Right cardiac atrium (tissue), 5 donors: ENCODE data around the gene CALR. TPM values are rescaled to one million over a fixed set of nuclear protein-coding genes. Genes with fewer than 3 reads are reported as not detected.

ENCODE experiments used
- ATAC-seq, 2 donors: fragments of 200-7000 bp; cut with Tn5 transposase; one replicate each; pipeline versions ENCODE4 v1.8.0 to v1.9.1; 2020; ENCODE audit warnings: moderate library complexity in 2 of 2, mild to moderate bottlenecking in 1 of 2
- DNase-seq, 3 donors: peaks; one replicate each; pipeline ENCODE4 v3.0.0-alpha.2; 2020
- H3K27ac ChIP-seq: one replicate; pipeline ENCODE4 v1.5.1; 2013; ENCODE audit warnings: mild to moderate bottlenecking, low read length, control low read depth, moderate library complexity
- H3K27me3 ChIP-seq: one replicate; pipeline ENCODE4 v1.6.1; 2013; ENCODE audit not compliant: control insufficient read depth, insufficient read depth
- H3K4me1 ChIP-seq: one replicate; pipeline ENCODE4 v1.6.1; 2013; ENCODE audit warnings: low read length; ENCODE audit not compliant: control insufficient read depth, insufficient read depth
- H3K4me3 ChIP-seq: one replicate; pipeline ENCODE4 v1.5.1; 2013; ENCODE audit warnings: low read length, control low read depth
- H3K9me3 ChIP-seq: one replicate; pipeline ENCODE4 v1.6.1; 2013; ENCODE audit warnings: low read length; ENCODE audit not compliant: control insufficient read depth
- WGBS: extraction: QIAGEN DNeasy Blood & Tissue Kit; methylation state at CpG from one replicate; pipeline ENCODE4 v1.1.7; 2013; 5-methylcytosine and 5-hydroxymethylcytosine counted together
- intact Hi-C, 4 donors: fragments of 100-400 bp; cut with DNase I; formaldehyde crosslinking; loops; one replicate each; pipeline versions ENCODE4 v1.11.0 to v1.14.0; 2022 to 2023
- polyA plus RNA-seq: library from polyadenylated mRNA; stranded (reverse); fragments of 200-250 nt; gene quantifications from one replicate; pipeline ENCODE4 v1.2.3, GENCODE V29; 2013
- total RNA-seq, 4 donors: library from RNA; stranded (reverse); fragmentation: NEBNext Ultra II Directional; extraction: Animal tissue kit (Norgen Biotek cat#: 25700); gene quantifications; one replicate each; pipeline ENCODE4 v1.2.1, GENCODE V29; 2021
- donor health status: healthy with polysubstance abuse.
- donor health status: DM: no; HTN: yes; CAD: no.
- donor health status: DM: no; HTN: no; CAD: no.
- donor health status: DM: no; HTN: yes; CAD: no; lungs with severe emphysema.
- donor health status: DM: yes; HTN: yes; CAD: no.

CALR gene
- total and polyA plus RNA-seq, 5 donors, result 314 to 703 (median 571) TPM

GRCh38 chr19:12933287-12934072, 4.9 kb upstream of the CALR start, which contains the start of gene FARSA:
Gene FARSA, minus strand, starts transcription at chr19:12933711. Its CDS starts 15 bp downstream, at chr19:12933696.
- H3K9me3 ChIP-seq, result no peaks in the 10 kb centered on the region
- peak within 1 kb of the TSS; percentile 49 for H3K27ac ChIP-seq
- ATAC-seq, result peak; percentile 85 to 86
- WGBS, result 2% methylated on average over 51 of the region's 51 CpGs
- H3K4me1 ChIP-seq, result peaks cover 8% of the 10 kb centered on the region
- H3K27me3 ChIP-seq, result no peaks in the 10 kb centered on the region
- intact Hi-C loops, result no loop called here
- DNase-seq, result peak; percentile 92 to 97 (median 96)
- peak within 1 kb of the TSS; percentile 56 for H3K4me3 ChIP-seq

DNA sequence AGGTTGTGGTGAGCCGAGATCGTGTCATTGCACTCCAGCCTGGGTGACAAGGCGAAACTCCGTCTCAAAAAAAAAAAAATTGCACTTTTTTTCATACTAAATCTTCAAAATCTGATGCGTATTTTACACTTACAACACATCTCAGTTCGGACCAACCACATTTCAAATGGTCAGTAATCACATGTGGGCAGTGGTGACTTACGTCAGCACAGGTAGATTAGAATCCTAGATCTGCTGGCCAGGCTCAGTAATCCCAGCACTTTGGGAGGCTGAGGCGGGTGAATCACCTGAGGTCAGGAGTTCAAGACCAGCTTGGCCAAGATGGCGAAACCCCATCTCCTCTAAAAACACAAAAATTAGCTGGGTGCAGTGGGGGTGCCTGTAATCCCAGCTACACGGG, 3.3 kb upstream of the CALR start:
- H3K4me1 ChIP-seq, result peaks cover 10% of the 10 kb centered on the region
- 91% methylated on average over 10 of the region's 10 CpGs for WGBS
- H3K27ac ChIP-seq, result no peak overlapping the region
- no peak overlapping the region for H3K4me3 ChIP-seq
- no peaks in the 10 kb centered on the region for H3K27me3 ChIP-seq
- intact Hi-C loops, result no loop called here
- no peaks in the 10 kb centered on the region for H3K9me3 ChIP-seq
- DNase-seq, result peak in 1 of 3 donors; percentile 9
- no peak for ATAC-seq

DNA sequence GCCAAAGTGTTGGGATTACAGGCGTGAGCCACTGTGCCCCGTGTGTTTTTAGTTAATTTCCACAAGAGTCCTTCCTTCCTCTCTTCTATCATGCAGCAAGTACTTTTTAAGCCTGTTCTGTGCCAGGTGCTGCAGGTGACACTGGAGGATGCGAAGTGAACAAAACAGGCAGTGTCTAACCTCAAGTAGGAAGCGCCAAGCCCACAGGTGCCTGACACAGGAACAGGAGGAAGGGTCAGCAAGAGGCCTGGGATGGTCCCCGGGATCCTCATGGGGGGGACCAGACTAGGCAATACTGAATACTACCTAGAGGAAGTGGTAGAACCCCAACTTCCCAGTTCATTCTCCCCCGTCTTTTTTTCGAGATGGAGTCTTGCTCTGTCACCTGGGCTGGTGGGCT, 1.8 kb upstream of the CALR start:
- no peaks in the 10 kb centered on the region for H3K9me3 ChIP-seq
- no peak overlapping the region for H3K4me3 ChIP-seq
- H3K27me3 ChIP-seq, result no peaks in the 10 kb centered on the region
- WGBS, result 71% methylated on average over 7 of the region's 7 CpGs
- ATAC-seq (no peak), DNase-seq (peak in 1 of 3 donors; percentile 43)
- H3K27ac ChIP-seq, result no peak overlapping the region
- peaks cover 16% of the 10 kb centered on the region for H3K4me1 ChIP-seq
- intact Hi-C loops, result no loop called here

DNA sequence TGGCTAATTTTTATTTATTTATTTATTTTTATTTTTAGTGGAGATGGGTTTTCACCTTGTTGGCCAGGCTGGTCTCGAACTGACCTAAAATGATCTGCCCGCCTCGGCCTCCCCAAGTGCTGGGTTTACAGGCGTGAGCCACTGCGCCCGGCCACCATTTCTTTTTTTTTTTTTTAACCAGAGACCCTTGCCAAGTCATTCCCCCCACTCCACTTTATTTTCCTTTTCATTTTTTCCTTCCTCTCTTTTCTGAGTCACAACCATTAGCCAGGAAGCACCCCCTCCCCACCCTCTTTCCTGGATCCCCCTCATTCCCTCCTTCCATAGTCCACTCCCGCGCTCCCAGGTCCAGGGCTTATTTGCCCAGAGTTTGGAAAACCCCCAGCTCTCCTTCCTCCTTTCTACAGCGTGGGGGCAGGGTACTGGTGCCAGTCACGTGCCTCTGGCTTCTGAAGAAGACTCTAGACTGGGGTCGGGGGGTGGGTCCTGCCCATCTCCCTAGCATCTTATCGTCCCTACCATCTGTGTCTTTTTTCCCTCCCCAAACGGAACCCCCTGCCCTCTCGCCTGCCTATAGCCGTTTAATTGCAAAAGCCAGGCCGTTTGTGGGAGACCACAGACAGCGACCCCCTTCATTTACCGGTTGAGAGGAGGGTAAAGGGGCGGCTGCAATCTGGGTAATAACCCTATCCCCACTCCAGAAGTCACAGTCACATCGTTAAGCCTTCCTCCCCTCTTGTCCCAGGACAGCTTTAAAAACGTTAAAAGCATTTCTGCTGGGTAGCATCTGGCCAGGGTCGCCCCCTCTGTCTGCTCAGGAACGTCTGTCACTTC, 1.1 kb upstream of the CALR start:
- Histone ChIP-seq H3K4me1 (peaks cover 16% of the 10 kb centered on the region), H3K27ac (no peak overlapping the region), H3K27me3 (no peaks in the 10 kb centered on the region), H3K9me3 (no peaks in the 10 kb centered on the region), H3K4me3 (peak overlapping the region; percentile 42)
- ATAC-seq, result no peak
- DNase-seq, result no peak
- intact Hi-C loops, result no loop called here
- 20% methylated on average over 23 of the region's 23 CpGs for WGBS

DNA sequence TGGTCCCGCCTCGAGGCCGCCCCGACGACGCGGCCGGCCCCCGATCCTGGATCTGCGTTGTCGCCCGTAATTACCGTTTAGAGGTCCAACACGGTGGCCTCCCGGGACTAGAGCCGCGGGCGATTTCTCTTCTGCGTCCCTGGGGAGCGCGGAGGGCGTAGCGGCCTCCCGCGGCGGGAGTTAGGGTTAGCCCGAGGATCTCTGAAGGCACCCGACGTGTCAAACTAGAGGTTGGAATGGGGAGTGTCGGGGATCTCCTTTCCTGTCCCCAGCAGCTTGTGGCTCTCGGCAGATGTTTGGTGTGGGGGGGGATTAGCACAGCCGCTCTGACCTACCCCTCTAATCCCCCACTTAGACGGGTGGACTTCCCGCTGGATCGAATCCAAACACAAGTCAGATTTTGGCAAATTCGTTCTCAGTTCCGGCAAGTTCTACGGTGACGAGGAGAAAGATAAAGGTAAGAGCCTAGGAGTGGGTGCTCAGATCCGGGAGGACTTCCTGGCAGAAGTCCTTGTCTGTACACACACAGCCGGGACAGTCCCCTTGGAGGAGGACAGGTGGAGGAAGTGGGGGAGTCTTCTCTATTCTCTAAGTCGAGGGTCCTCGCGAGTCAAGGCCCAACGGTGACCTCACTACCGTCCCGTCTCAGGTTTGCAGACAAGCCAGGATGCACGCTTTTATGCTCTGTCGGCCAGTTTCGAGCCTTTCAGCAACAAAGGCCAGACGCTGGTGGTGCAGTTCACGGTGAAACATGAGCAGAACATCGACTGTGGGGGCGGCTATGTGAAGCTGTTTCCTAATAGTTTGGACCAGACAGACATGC, 581 bp downstream of the CALR start:
- H3K27me3 ChIP-seq, result no peaks in the 10 kb centered on the region
- H3K27ac ChIP-seq, result peak overlapping the region; percentile 83
- H3K4me3 ChIP-seq, result peak overlapping the region; percentile 73
- H3K4me1 ChIP-seq, result peaks cover 10% of the 10 kb centered on the region
- DNase-seq (peak in 1 of 3 donors; percentile 48), ATAC-seq (peak; percentile 5 to 18)
- intact Hi-C loops, result no loop called here
- under 1% methylated on average over 54 of the region's 54 CpGs for WGBS
- H3K9me3 ChIP-seq, result no peaks in the 10 kb centered on the region

GRCh38 chr19:12939975-12940423, 1.6 kb downstream of the CALR start:
- Histone ChIP-seq H3K4me3 (peak overlapping the region; percentile 73), H3K9me3 (no peaks in the 10 kb centered on the region), H3K27ac (no peak overlapping the region), H3K27me3 (no peaks in the 10 kb centered on the region), H3K4me1 (peaks cover 10% of the 10 kb centered on the region)
- DNase-seq (peak in 1 of 3 donors; percentile 54), ATAC-seq (no peak)
- intact Hi-C loops, result no loop called here
- 50% methylated on average over 10 of the region's 10 CpGs for WGBS

GRCh38 chr19:12940897-12941296, 2.5 kb downstream of the CALR start:
- no peaks in the 10 kb centered on the region for H3K27me3 ChIP-seq
- H3K4me3 ChIP-seq, result no peak overlapping the region
- ATAC-seq, result no peak
- H3K9me3 ChIP-seq, result no peaks in the 10 kb centered on the region
- 65% methylated on average over 2 of the region's 2 CpGs for WGBS
- no peak overlapping the region for H3K27ac ChIP-seq
- peaks cover 10% of the 10 kb centered on the region for H3K4me1 ChIP-seq
- no peak for DNase-seq
- intact Hi-C loops, result no loop called here

- 75% methylated on average over 18 of the region's 18 CpGs for WGBS
- H3K27ac ChIP-seq, result no peak overlapping the region
- no peak for ATAC-seq
- H3K9me3 ChIP-seq, result no peaks in the 10 kb centered on the region
- no peaks in the 10 kb centered on the region for H3K27me3 ChIP-seq
- intact Hi-C loops, result no loop called here
- peak in 1 of 3 donors; percentile 35 for DNase-seq
- H3K4me3 ChIP-seq, result no peak overlapping the region
- peaks cover 9% of the 10 kb centered on the region for H3K4me1 ChIP-seq
Measured at GRCh38 chr19:12943437-12944044, 5.1 kb downstream of the CALR start.

- no peak overlapping the region for H3K4me3 ChIP-seq
- 61% methylated on average over 2 of the region's 2 CpGs for WGBS
- intact Hi-C loops, result no loop called here
- DNase-seq (peak in 1 of 3 donors; percentile 15), ATAC-seq (no peak)
- H3K9me3 ChIP-seq, result no peaks in the 10 kb centered on the region
- H3K27me3 ChIP-seq, result no peaks in the 10 kb centered on the region
- H3K27ac ChIP-seq, result no peak overlapping the region
- H3K4me1 ChIP-seq, result peaks cover 9% of the 10 kb centered on the region
Measured at GRCh38 chr19:12944104-12944674, 5.8 kb downstream of the CALR start.

DNA sequence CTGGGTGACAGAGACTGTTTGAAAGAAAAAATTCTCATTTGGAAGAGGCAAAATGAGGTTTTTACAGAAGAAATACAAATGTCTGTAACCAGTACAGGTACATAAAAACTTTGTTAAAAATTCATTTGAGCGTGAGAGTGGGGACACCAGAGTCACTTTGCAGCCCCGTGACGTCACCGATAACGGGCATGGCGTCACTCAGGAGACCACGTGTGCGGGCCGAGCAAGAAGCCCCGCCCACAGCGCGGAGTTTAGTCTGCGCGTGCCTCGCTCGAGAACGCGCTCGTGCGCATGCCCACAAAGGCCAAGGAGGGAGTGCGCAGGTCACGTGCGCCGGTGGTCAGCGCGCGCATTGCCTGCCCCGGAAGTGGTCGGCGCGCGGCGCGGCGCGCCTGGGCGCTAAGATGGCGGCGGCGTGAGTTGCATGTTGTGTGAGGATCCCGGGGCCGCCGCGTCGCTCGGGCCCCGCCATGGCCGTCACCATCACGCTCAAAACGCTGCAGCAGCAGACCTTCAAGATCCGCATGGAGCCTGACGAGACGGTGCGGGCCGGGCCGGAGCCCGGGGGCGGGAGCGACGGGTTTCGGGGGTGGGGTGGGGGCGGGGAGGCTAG, 7.2 kb downstream of the CALR start, which contains the start of gene RAD23A:
RAD23A (plus strand) TSS at position 384 of the 613 bp plus-strand sequence; CDS start at position 471, 87 bp downstream.
- peaks cover 1% of the 10 kb centered on the region for H3K4me1 ChIP-seq
- intact Hi-C loops, result no loop called here
- peak; percentile 99 to 100 (median 100) for DNase-seq
- H3K27ac ChIP-seq, result peak within 1 kb of the TSS; percentile 65
- H3K9me3 ChIP-seq, result no peaks in the 10 kb centered on the region
- peak; percentile 93 for ATAC-seq
- H3K4me3 ChIP-seq, result peak within 1 kb of the TSS; percentile 80
- H3K27me3 ChIP-seq, result no peaks in the 10 kb centered on the region
- under 1% methylated on average over 62 of the region's 62 CpGs for WGBS
